NCI-H146 treated with DMSO at 0.1 percent for 48 hours (cell line): ENCODE measurements around the gene ZNF524.
A peak's percentile ranks its signal among the peaks of the same experiment; 100 is the strongest.

Experiments
- DNase-seq: peaks from one replicate; lab custom pipeline; 2025; ENCODE audit not compliant: unreplicated experiment; lab: John Stamatoyannopoulos, UW

ZNF524 gene

GRCh38 chr19:55601084-55601483 lies 996 bp downstream of the ZNF524 start:
- DNase-seq, result no peak

- DNase-seq, result no peak
Measured at GRCh38 chr19:55602104-55603001, 2.3 kb downstream of the ZNF524 start.

- no peak for DNase-seq
Measured at GRCh38 chr19:55603115-55603514, 3.0 kb downstream of the ZNF524 start.

- DNase-seq, result no peak
Measured at GRCh38 chr19:55603581-55604292, 3.6 kb downstream of the ZNF524 start.

GRCh38 chr19:55605207-55605636 lies 5.1 kb downstream of the ZNF524 start:
- peak; percentile 96 for DNase-seq

GRCh38 chr19:55605637-55606470 lies 5.8 kb downstream of the ZNF524 start, which contains the start of gene ZNF865:
TSS of gene ZNF865 (plus strand) at chr19:55605647. CDS start at chr19:55613619, 7,972 bp downstream.
- DNase-seq, result peak; percentile 89

GRCh38 chr19:55606471-55606787 lies 6.3 kb downstream of the ZNF524 start:
- no peak for DNase-seq

- DNase-seq, result no peak
Measured at GRCh38 chr19:55606817-55607216, 6.7 kb downstream of the ZNF524 start.

GRCh38 chr19:55609326-55609725 lies 9.2 kb downstream of the ZNF524 start:
- DNase-seq, result no peak

- DNase-seq, result no peak
Measured at GRCh38 chr19:55611300-55611982, 11.4 kb downstream of the ZNF524 start.

- DNase-seq, result no peak
Measured at GRCh38 chr19:55611983-55612645, 12.0 kb downstream of the ZNF524 start.

GRCh38 chr19:55613396-55613795 lies 13.3 kb downstream of the ZNF524 start:
- no peak for DNase-seq

- no peak for DNase-seq
Measured at GRCh38 chr19:55613930-55614710, 14.0 kb downstream of the ZNF524 start.

- no peak for DNase-seq
Measured at GRCh38 chr19:55614711-55615542, 14.8 kb downstream of the ZNF524 start.

- DNase-seq, result no peak
Measured at GRCh38 chr19:55615543-55616394, 15.7 kb downstream of the ZNF524 start.

- no peak for DNase-seq
Measured at GRCh38 chr19:55616395-55616875, 16.3 kb downstream of the ZNF524 start.

- no peak for DNase-seq
Measured at GRCh38 chr19:55617426-55617825, 17.3 kb downstream of the ZNF524 start.
